ENCODE results near the gene MPI. TPM values are rescaled to one million over a fixed set of nuclear protein-coding genes. Genes with fewer than 3 reads are reported as not detected.
A peak's percentile ranks its signal among the peaks of the same experiment; 100 is the strongest.

MPI gene
- total RNA-seq, 1 experiment from 2014 or later, result 57.5 TPM

GRCh38 chr15:74937272-74937589 is 47.4 kb downstream of the MPI start:
- H3K23me2 ChIP-seq (ENCODE audit: insufficient read length, low read depth, low read length, poor library complexity, severe bottlenecking), result no peaks in the 10 kb centered on the region
- peak overlapping the region; percentile 84 for H3K4me2 ChIP-seq (ENCODE audit: insufficient read depth, insufficient read length, low read length)
- H3K4ac ChIP-seq (ENCODE audit: low read depth, low read length), result no peak overlapping the region
- H3K79me2 ChIP-seq (ENCODE audit: insufficient read depth, low read length), result peaks cover 24% of the 10 kb centered on the region; the same call in 1 of the 2 replicates
- H2BK12ac ChIP-seq (ENCODE audit: insufficient read length, low read depth, low read length), result no peak overlapping the region
- no peaks in the 10 kb centered on the region for H3K9me3 ChIP-seq (ENCODE audit: control insufficient read depth, low read depth, low read length)
- Mint-ChIP-seq H3K9me3 (no peaks in the 10 kb centered on the region), H3K4me1 (peaks cover 6 to 15% of the 10 kb centered on the region in 2 experiments), H3K27me3 (ENCODE audit: low read depth) (no peaks in the 10 kb centered on the region; the same call in 1 of the 2 replicates), H3K36me3 (ENCODE audit: insufficient read depth in 1 of 3, low read depth in 3 of 3) (peaks cover 3 to 8% (median 7%) of the 10 kb centered on the region in 3 experiments; a peak in 4 of 7 replicates), H3K27ac (peak overlapping the region; percentile 12 to 89 (median 81); a peak in 5 of 7 replicates), H3K4me3 (peak overlapping the region; percentile 85 to 96)
- no peak overlapping the region for H2AK5ac ChIP-seq (ENCODE audit: insufficient read length, low read length)
- no peak overlapping the region for H3T11ph ChIP-seq (ENCODE audit: low read length)
- no peak overlapping the region for H2BK120ac ChIP-seq (ENCODE audit: low read depth, low read length, poor library complexity, severe bottlenecking)
- TF ChIP-seq CTCF (conservative IDR thresholded peaks at IDR 0.05), result no peak
- H3K18ac ChIP-seq (ENCODE audit: insufficient read length, low read depth, low read length), result no peak overlapping the region
- no peak overlapping the region for H2AFZ ChIP-seq (ENCODE audit: low read length)
- H4K8ac ChIP-seq (replicated peaks; ENCODE audit: insufficient read length, low read depth, low read length), result no peak overlapping the region
- H3K79me1 ChIP-seq (ENCODE audit: insufficient read depth, low read depth, low read length, poor library complexity, severe bottlenecking), result no peaks in the 10 kb centered on the region
- no peak overlapping the region for H2BK5ac ChIP-seq (ENCODE audit: insufficient read length, low read length)
- no peak overlapping the region for H3K23ac ChIP-seq (ENCODE audit: insufficient read length, low read depth, low read length)
- no peak overlapping the region for H4K5ac ChIP-seq (ENCODE audit: insufficient read length, low read depth, low read length)
- H3K56ac ChIP-seq (ENCODE audit: insufficient read length, low read depth, low read length), result no peak overlapping the region
- peak overlapping the region; percentile 91 for H3K14ac ChIP-seq (ENCODE audit: insufficient read depth, low read length)
- H2BK20ac ChIP-seq (ENCODE audit: low read depth, low read length, poor library complexity, severe bottlenecking), result no peak overlapping the region
- no peaks in the 10 kb centered on the region for H3K4me1 ChIP-seq (ENCODE audit: insufficient read depth, low read length)
- no CpG with 5 or more reads among the region's 18 CpGs for WGBS (ENCODE audit: extremely low coverage, insufficient read length, low lambda C conversion rate)
- peak overlapping the region; percentile 52 for H3K9ac ChIP-seq (ENCODE audit: extremely low read depth, insufficient read length, low read length)
- H2BK15ac ChIP-seq (ENCODE audit: low read depth, low read length), result no peak overlapping the region
- no peaks in the 10 kb centered on the region for H3K27me3 ChIP-seq (ENCODE audit: insufficient read depth, low read length)
- H4K91ac ChIP-seq (ENCODE audit: insufficient read length, low read depth, low read length), result no peak overlapping the region
- DNase-seq, result no peak
- H3K27ac ChIP-seq (ENCODE audit: insufficient read length, low read depth, low read length), result no peak overlapping the region
- no peaks in the 10 kb centered on the region for H4K20me1 ChIP-seq (ENCODE audit: control insufficient read depth, insufficient read depth, insufficient read length)
